KOPT-K1 (cell line): Measurements from ENCODE around the gene PRKX.
"Not testable (repeated sequence)": the region's sequence is repeated elsewhere in the genome, so short reads cannot be mapped to it uniquely, and the experiment has no call there.

Experiments
- H3K27ac ChIP-seq: fragments of 200-600 bp; sonication (generic); 2 replicates; pipeline ENCODE4 v1.5.1; 2016; ENCODE audit warnings: antibody characterized with exemption, mild to moderate bottlenecking, low read depth, low read length; ENCODE audit not compliant: poor library complexity, severe bottlenecking
- H3K36me3 ChIP-seq: fragments of 200-600 bp; sonication (generic); 2 replicates; pipeline ENCODE4 v1.5.1; 2017; ENCODE audit warnings: antibody characterized with exemption, mild to moderate bottlenecking, low read length, moderate library complexity; ENCODE audit not compliant: insufficient read depth
- H3K9me3 ChIP-seq: fragments of 200-600 bp; sonication (generic); 2 replicates; pipeline ENCODE4 v1.5.1; 2017; ENCODE audit warnings: antibody characterized with exemption, low read length, mild to moderate bottlenecking; ENCODE audit not compliant: insufficient read depth, poor library complexity, severe bottlenecking

Gene PRKX

DNA sequence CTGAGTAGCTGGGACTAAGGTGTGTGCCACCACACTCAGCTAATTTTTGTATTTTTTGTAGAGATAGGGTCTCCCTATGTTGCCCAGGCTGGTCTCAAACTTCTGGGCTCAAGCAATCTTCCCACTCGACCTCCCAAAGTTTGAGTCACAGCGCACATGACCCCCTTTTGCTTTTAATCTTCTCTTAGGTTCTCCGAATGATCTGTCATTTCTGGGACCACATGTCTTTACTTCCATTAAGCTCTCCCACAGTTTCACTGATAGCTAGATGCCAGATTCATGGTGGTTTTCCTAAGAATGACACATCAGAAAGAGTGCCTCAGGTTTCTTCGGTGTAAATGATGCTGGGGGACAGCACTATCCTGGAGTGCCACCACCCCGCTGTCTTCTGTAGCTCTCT lies 17.9 kb downstream of the PRKX start:
- no peaks in the 10 kb centered on the region for H3K36me3 ChIP-seq
- H3K27ac ChIP-seq: no peak overlapping the region
- no peaks in the 10 kb centered on the region for H3K9me3 ChIP-seq

DNA sequence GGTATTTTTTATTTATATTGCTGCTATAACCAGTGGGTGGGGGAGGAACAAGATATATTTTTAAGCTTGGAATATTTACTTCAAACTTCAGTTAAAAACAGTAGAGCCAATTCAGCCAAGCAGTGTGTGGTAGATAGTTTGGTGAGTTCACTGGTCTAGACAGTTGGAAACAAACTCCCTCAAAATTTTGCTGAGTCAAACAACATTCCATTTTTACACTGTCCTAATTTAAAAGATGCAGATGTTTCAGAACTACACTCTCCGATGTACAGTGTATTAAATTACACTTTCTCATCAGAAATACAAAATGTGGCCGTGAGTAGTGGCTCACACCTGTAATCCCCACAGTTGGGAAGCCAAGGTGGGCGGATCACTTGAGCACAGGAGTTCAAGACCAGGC lies 23.3 kb downstream of the PRKX start:
- H3K27ac ChIP-seq: no peak overlapping the region
- H3K36me3 ChIP-seq: no peaks in the 10 kb centered on the region
- no peaks in the 10 kb centered on the region for H3K9me3 ChIP-seq

DNA sequence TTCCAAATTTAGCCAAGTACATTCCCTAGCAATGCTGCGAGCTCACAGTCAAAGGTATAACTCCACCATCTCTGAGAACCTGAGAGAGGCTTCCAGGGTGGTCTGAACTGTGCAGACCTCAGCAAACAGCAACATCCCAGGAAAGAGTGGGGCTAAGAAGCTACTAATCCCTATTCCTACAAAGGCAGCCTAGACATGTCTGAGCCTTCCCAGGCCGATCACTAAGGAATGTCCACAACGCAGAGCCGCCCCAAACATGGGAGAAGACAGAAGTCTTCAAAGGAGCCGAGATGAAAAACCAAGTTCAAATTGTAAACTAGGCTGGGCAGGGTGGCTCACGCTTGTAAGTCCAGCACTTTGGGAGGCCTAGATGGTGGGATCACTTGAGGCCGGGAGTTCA lies 30.2 kb downstream of the PRKX start:
- not testable (repeated sequence) for H3K9me3 ChIP-seq, H3K36me3 ChIP-seq, H3K27ac ChIP-seq

DNA sequence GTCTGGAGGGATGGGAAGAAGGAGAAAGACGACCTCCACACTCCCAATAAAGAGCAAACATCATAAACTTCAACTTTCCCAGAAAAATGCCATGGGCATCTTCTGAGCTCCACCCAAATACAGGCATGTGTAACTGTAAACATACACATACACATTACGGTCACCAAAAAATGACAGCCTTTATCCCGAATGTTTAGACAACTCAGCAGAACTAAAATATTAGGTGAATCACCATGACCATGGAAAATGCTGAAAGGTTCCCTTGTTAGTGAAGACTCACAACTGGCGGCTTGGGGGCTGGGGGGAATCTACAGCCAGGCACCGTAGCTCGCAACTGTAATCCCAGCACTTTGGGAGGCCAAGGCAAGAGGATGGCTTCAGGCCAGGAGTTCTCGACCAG lies 33.0 kb downstream of the PRKX start:
- Histone ChIP-seq H3K9me3 (no peaks in the 10 kb centered on the region), H3K36me3 (no peaks in the 10 kb centered on the region), H3K27ac (no peak overlapping the region)

DNA sequence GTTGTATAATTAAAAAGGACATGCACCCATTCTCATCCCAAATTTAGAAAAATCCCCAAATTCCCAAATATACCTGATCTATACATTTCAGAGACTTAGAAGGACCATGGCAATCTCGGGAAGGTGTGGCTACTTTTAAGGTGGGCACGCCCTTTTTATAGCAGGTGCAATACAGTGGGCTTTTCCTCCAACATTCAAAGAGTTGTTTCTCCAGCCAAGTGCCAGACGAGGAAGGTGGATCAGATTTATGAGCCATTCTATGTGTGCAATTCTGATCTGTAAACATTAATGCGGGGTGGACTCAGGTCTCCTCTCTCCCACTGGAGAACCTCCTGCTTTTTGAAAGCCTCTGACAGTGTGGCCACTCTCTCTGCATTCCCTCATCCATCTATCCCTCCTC lies 33.8 kb downstream of the PRKX start:
- Histone ChIP-seq H3K36me3 (no peaks in the 10 kb centered on the region), H3K9me3 (no peaks in the 10 kb centered on the region), H3K27ac (no peak overlapping the region)

DNA sequence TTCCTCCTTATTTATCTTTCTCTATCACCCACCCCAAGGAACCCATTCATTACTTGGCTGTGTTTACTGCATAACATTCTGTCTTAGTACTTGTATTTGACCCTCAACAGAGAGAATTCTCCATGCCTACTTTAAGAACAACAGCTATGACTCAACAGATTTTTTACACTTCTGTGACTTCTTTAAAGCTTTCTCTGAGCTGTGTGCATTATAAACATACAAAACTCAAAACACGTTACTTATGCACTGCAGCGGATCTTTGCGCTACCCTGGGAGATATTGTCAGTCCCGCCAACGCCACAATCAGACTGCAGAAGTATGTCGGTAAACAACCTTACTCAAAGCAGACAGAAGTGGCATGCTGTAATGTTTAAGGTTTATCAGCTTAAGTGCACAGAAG lies 35.1 kb downstream of the PRKX start:
- H3K9me3 ChIP-seq: no peaks in the 10 kb centered on the region
- no peak overlapping the region for H3K27ac ChIP-seq
- peaks cover 11% of the 10 kb centered on the region; the same call in 1 of the 2 replicates for H3K36me3 ChIP-seq

DNA sequence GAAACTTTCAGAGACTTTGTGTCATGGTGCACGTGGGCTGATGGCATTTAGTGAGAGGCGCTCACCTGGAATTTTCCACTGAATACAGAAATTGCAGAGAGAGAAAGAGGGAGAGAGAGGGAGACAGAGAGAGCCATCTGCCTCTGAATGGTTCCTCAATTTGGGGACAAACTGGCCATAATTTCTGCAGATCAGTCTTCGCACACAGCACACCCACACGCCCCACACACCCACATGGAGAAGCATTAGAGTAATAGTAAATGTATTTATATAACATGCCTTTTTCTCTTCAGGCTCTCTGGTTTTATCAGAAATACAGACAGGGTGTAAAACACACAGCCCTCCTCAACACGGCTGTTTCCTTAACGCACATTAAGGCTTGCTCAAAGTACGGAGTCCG lies 38.6 kb downstream of the PRKX start:
- H3K27ac ChIP-seq: no peak overlapping the region
- H3K9me3 ChIP-seq: no peaks in the 10 kb centered on the region
- H3K36me3 ChIP-seq: peaks cover 27% of the 10 kb centered on the region; the same call in 1 of the 2 replicates

DNA sequence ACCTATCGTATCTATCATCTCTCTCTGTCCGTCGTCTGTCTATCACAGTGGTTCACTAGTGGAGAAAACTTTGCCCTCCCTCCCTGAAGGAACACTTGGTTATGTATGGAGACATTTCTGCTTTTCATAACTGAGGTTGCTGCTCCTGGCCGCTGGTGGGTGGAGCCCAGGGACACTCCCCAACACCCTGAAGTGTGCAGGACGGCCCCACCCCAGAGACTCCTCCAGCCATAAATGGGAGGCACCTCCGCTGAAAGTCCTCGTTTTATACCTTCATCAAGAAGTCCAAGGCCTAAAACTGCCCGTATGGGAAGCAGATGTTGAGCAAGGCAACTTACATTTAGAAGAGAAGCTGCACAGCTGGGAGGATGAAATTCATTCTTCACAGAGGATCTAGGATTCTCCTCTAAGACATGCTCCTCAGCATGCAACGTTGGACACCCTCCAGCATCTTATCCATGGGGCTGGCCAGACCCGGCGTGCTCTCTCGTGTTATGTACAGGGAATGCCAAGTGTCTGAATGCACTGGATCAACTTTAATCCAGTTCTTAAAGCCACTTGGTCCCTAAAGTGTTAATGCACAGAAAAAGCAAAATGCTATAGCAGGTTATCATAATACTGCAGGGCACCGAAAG lies 43.5 kb downstream of the PRKX start:
- H3K36me3 ChIP-seq: peaks cover 38% of the 10 kb centered on the region; the same call in 1 of the 2 replicates
- no peaks in the 10 kb centered on the region for H3K9me3 ChIP-seq
- H3K27ac ChIP-seq: no peak overlapping the region

DNA sequence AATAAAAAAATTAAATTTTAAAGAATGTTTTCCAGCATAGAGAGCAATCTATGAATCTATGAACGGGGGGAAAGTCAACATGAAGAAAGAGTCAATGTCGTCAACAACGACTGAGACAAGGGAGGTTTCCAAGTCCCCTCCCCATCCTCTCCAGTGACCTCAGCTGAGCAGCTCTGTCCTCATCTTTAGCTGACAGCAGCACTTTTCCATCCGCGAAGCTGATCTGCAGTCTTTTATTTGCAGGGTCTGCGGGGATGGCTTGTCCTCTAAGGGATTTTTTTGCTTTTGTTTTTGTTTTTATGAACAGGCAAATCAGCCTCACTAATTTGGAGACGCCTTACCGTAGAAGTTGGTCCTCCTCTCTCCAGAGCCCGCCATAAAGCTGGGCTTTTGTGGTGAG lies 46.5 kb downstream of the PRKX start:
- Histone ChIP-seq H3K36me3 (peaks cover 17% of the 10 kb centered on the region; the same call in 1 of the 2 replicates), H3K27ac (no peak overlapping the region), H3K9me3 (no peaks in the 10 kb centered on the region)

DNA sequence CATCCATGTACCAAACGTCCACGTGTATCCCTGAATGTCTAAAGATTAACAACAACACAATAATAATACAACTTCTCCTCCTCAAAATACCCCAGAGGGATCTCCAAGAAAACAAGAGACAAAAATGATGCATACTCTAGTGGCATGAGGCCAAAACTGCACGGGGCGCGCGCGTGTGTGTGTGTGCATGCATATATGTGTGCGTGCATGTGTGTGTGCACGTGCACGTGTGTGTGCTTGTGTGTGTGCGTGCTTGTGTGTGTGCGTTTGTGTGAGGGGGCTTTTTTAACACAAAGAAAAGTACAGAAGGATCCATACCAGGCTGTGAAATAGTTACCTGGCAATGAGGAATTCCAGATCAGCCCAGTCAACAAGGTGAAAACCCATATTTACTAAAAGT lies 48.5 kb downstream of the PRKX start:
- Histone ChIP-seq H3K27ac (no peak overlapping the region), H3K9me3 (no peaks in the 10 kb centered on the region), H3K36me3 (peaks cover 21% of the 10 kb centered on the region; the same call in 1 of the 2 replicates)

DNA sequence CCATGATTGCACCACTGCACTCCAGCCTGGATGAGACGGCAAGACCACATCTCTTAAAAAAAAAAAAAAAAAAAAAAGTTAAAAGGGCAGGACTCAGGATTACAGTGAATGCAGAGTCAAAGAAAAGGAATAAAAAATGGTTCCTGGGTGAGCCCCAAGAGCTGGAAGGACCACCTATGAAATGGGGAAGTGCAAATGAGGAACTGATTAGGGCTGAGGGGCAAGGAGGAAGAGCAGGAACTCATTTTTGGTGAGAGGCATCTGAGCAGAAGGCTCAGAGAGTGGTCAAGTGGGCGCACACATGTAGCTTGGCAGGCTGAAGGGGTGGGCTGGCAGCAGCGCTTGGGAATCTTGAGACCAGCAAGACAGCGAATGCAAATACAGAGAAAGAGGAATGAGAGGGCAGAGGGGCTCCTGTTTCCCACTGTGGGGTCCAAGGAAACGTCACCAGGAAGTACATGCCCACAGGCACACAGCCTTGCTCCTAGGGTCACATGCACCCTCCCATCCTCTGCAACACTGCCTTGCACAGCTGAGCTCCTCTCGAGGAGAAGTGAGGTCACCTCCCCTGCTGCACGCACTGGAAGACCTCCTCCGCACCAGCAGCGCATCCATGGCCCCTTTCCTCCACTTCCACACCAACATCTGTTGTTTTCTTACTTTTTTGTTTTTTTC lies 49.7 kb downstream of the PRKX start:
- H3K27ac ChIP-seq, H3K36me3 ChIP-seq, H3K9me3 ChIP-seq: not testable (repeated sequence)

DNA sequence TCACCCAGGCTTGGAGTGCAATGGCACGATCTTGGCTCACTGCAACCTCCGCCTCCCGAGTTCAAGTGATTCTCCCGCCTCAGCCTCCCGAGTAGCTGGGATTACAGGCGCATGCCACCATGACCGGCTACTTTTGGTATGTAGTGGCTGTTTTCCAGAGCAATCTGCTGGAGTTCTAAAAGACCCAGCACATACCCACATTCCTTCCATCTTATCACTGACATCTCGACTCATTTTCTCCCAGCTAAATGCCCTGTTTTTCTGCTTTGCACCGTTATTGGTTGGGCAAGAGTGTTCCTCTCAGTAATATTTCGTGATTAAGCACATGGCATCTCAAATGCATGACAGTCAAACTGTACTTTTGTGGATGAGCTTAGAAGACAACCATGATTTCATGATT lies 53.7 kb downstream of the PRKX start:
- H3K9me3 ChIP-seq: no peaks in the 10 kb centered on the region
- H3K36me3 ChIP-seq: peaks cover 28% of the 10 kb centered on the region; the same call in 1 of the 2 replicates
- H3K27ac ChIP-seq: no peak overlapping the region

DNA sequence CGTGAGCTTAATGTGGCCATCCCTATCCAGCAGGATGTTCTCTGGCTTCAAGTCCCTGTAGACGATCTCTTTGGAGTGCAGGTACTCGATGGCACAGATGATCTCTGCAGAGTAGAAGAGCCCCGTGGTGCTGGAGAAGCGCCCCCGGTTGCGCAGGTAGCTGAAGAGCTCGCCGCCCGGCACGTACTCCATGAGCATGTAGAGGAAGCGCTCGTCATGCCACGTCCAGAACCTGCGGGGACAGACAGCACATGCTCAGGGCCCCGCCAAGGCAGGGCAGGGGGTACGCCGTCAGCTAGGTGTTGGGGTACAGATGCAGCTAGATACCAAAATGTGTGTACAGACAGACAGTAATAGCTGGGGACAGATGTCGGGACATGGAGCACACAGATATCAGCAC lies 58.3 kb downstream of the PRKX start:
- no peak overlapping the region for H3K27ac ChIP-seq
- peaks cover 39% of the 10 kb centered on the region for H3K36me3 ChIP-seq
- H3K9me3 ChIP-seq: no peaks in the 10 kb centered on the region

DNA sequence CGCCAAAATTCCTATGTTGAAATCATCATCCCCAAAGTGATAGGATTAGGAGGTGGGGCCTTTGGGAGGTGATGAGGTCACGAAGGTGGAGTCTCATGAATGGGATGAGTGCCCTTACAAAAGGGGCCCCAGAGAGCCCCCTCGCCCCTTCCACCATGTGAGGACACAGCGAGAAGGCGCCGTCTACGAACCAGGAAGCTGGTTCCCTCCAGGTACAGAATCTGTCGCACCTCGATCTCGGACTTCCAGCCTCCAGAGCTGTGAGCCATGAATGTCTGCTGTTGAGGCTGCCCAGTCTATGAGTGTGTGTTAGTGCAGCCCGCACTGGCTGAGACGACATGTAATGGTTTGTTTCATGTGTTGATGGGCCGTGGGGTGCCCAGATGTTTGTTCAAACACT lies 60.3 kb downstream of the PRKX start:
- Histone ChIP-seq H3K36me3 (peaks cover 44% of the 10 kb centered on the region), H3K27ac (no peak overlapping the region), H3K9me3 (no peaks in the 10 kb centered on the region)

DNA sequence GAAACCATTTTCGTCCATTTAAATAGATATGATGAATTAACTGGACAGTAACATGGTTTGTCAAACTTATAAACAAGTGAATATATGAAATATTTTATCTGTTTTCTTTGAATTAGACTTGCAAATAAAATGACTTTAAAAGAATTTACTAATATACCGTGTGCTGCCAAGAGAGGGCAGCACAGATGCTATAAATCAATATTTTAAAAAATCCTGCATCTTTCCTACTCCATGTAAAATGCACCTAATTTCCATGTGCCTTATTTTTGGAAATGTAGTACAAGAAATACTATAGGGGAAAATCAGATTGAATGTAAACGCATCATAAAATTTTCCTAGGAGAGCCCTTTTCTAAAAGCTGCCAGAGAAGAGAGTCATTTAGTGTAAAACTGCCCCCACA lies 62.2 kb downstream of the PRKX start:
- H3K9me3 ChIP-seq: no peaks in the 10 kb centered on the region
- H3K27ac ChIP-seq: no peak overlapping the region
- H3K36me3 ChIP-seq: peaks cover 49% of the 10 kb centered on the region

DNA sequence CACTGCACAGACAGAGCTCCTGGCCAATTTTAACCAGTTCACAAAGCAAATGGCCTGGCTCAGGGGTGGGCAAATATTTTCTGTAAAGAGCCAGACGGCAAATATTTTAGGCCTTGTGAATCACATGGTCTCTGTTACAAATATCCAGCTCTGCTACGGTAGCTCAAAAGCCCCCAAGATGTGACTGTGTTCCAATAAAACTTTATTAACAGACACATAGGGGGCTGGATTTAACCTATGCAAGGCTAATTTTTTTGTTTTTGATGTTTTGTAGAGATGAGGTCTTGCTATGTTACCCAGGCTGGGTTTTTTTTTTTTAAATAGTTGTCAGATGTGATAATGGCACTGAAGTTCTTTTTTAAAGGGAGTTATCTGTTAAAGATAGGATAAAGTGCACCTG lies 65.4 kb downstream of the PRKX start:
- H3K27ac ChIP-seq: no peak overlapping the region
- peaks cover 46% of the 10 kb centered on the region for H3K36me3 ChIP-seq
- peaks cover 9% of the 10 kb centered on the region for H3K9me3 ChIP-seq
